Activated CD8-positive, alpha-beta memory T cell treated with anti-CD3 and anti-CD28 coated beads for 1 hour (primary cell): Measurements from ENCODE around the gene GCK.
"Not testable (repeated sequence)": the region's sequence is repeated elsewhere in the genome, so short reads cannot be mapped to it uniquely, and the experiment has no call there.

Experiments
- DNase-seq, 2 donors: peaks; one replicate each; pipeline ENCODE4 v3.0.0-alpha.2; 2020; ENCODE audit warnings: low read depth in 1 of 2; ENCODE audit errors: extremely low read depth in 1 of 2

The GCK gene

DNA sequence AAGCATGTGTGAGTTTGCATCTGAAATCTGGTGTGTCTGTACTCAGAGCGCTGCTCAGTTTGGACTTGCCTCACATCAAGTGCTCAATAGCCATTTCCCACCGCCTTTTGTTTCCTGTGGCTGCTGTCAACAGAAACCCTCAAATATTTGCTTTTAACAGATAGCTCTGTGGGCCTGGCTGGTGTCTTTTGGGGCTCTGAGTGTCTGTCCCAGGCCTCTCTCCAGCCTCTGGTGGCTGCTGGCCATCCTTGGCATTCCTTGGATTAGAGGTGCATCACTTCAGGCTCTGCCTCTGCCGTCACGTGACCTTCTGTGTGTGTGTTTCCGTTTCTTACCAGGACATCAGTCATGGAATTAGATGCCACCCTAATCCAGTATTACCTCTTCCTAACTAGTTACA is 20.9 kb upstream of the GCK start:
- DNase-seq, result no peak

- no peak for DNase-seq
Observed at GRCh38 chr7:44208085-44208484, 18.8 kb upstream of the GCK start.

- DNase-seq, result no peak
Observed at GRCh38 chr7:44206008-44206407, 16.8 kb upstream of the GCK start.

- no peak for DNase-seq
Observed at GRCh38 chr7:44201813-44202212, 12.6 kb upstream of the GCK start.

- peak; percentile 82 to 87 for DNase-seq
Observed at GRCh38 chr7:44200699-44201461, 11.6 kb upstream of the GCK start, which contains the start of gene YKT6. TSS of gene YKT6 (plus strand) at chr7:44200978. CDS start at chr7:44201136, 158 bp downstream.

DNA sequence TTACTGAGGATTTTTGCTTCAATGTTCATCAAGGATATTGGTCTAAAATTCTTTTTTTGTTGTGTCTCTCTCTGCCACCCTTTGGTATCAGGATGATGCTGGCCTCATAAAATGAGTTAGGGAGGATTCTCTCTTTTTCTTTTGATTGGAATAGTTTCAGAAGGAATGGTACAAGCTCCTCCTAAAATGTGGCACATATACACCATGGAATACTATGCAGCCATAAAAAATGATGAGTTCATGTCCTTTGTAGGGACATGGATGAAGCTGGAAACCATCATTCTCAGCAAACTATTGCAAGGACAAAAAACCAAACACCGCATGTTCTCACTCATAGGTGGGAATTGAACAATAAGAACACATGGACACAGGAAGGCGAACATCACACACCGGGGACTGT is 10.9 kb upstream of the GCK start:
- not testable (repeated sequence) for DNase-seq

- DNase-seq, result no peak
Observed at GRCh38 chr7:44197474-44197873, 8.2 kb upstream of the GCK start.

DNA sequence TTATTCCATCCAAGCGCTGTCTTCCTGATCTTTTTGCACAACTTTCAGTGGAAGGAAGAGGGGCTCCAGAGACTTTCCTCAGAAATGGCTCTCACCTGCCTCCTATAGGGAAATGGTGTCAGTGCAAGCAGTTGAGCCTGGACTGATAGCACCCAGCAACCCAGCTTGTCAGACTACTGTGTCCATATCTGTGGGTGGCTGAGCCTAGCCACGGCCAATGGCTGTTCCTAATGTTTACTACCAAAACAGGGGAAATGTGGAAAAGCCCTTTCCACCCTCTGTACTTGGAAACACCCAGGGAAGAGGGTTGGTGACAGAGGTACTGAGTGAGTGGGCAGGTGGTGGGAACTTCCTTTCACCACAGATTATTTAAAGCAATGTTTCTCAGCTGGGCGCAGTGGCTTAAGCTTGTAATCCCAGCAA is 7.2 kb upstream of the GCK start:
- no peak for DNase-seq

- DNase-seq, result no peak
Observed at GRCh38 chr7:44195889-44196288, 6.7 kb upstream of the GCK start.

DNA sequence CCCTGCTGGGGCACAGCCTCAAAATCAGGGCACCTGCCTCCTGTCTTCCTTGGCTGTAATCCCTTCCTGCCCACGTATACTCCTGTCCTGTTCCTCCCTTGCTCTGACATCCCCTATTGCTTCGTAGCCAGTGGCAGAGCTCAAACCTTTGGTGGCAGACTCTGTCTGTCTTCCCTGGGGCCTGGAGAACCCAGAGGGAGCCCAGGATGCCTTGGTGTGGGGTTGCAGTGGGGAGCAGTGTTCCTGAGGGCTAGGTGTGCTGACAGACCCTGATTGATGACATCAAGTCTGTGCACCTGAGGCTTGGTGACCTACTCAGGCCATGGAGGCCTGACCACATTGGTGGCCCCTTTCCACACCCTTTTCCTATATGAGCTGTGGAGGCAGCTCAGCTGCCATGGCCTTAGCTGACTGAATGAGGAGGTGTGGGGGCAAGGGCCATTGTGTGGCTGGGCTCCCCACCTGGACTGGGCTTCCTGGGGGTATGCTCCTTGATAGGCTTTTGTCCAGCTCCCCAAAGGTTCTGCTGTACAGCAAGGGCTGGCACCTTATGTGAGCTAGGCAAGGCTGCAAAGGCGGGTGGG is 5.4 kb upstream of the GCK start:
- no peak for DNase-seq

DNA sequence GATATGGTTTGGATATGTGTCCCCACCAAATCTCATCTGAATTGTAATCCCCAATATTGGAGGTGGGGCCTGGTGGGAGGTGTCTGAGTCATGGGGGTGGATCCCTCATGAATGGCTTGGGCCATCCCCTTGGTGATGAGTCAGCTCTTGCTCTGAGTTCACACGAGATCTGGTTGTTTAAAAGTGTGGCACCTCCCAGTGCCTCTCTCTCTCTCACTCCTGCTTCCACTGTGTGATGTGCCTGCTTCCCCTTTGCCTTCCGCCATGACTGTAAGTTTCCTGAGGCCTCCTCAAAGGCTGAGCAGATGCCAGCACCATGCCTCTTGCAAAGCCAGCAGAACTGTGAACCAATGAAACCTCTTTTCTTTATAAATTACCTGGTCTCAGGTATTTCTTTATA is 4.8 kb upstream of the GCK start:
- no peak for DNase-seq

GRCh38 chr7:44193011-44193802 is 4.0 kb upstream of the GCK start:
- no peak for DNase-seq

GRCh38 chr7:44191171-44191570 is 1.9 kb upstream of the GCK start:
- DNase-seq, result no peak

DNA sequence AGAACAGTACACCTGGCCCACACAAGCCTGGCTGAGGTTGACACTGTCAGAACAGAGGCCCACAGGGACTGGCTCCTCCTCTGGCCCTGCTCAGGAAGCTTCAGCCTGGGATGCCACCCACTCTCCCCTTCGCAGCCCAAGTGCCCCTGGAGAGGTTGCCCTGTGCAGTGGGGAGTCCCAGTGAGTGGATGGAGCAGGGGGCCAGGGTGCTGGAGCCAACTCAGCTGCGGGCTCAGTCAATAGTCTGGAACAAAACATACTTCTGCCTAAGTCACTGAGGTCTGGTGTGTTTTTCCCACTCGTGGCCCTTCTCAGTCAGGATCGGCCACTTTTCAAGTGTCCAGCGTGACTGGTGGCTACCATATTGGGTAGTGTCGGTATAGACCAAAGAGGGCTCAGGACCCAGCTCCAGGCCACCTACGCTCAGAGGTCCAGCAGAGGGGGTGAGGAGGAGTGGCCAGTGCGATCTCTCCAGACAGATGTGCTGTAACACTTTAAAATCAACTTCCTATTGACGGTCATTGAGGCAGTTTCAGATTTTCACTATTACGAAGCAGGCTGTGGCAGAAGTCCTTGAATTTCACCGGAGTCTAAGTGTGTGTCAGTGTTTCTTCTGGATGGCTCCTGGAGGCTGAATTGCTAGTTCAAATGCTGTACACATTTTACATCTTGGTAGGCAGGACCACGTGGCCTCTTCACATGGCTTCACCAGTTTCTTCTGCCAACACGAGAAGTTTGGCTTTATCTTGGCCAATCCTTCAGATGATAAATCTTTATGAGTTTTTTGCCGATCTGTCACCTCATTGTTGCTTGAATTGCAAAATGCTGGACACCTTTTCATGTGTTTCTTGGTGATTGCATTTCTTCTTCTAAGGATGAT is 994 bp upstream of the GCK start:
- no peak for DNase-seq

GRCh38 chr7:44188480-44189225 is 586 bp downstream of the GCK start:
- DNase-seq, result no peak

- DNase-seq, result no peak
Observed at GRCh38 chr7:44187636-44188416, 1.4 kb downstream of the GCK start.

DNA sequence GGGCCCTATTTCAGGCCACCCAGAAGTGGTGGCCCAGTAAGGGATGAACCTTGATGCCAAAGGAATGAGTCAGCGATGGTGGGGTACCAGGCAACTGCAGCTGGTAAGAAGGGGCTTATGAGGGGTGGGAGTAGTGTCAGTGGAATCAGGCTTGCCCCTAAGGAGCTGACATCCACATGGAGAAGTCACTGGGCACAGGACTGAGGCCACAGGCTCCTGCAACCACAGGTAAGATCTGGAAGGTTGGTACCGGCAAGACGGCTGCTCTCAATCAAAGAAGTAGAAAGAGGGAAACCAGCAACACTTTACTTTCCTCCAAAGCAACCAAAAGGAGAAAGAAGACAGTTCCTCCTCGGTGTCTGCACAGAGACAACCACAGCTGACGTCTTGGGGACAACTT is 2.5 kb downstream of the GCK start:
- DNase-seq, result no peak

GRCh38 chr7:44185729-44186128 is 3.5 kb downstream of the GCK start:
- no peak for DNase-seq

DNA sequence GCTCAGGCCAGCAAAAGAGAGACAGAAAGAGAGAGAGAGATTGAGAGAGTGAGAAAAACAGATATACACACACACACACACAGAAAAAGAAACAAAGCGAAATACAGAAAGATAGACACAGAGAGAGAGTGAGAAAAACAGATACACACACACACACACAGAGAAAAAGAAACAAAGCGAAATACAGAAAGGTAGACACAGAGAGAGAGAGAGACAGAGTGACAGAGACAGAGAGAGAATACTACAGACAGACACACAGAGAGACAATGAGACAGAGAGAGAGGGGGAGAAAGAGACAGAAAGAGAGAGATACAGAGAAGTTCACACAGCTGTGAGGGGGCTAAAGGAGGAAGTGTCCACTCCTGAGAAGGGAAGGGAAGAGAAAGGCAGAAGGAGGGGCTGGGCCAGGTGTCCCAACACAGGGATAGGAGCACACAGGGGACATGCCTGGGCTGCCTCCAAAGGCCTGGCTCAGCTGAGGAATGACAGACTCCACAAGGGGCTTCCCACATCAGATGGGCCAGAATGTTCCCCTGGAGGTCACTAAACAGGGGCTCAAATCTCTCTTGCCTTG is 4.3 kb downstream of the GCK start:
- no peak for DNase-seq
